GM21825 (cell line): ENCODE results near the gene SLC18B1.

Source experiments
- ATAC-seq: cut with Tn5 transposase; IDR thresholded peaks from one replicate; pipeline ENCODE4 v1.9.1; 2021; ENCODE audit warnings: mild to moderate bottlenecking, moderate library complexity; ENCODE audit not compliant: unreplicated experiment

The SLC18B1 gene

DNA sequence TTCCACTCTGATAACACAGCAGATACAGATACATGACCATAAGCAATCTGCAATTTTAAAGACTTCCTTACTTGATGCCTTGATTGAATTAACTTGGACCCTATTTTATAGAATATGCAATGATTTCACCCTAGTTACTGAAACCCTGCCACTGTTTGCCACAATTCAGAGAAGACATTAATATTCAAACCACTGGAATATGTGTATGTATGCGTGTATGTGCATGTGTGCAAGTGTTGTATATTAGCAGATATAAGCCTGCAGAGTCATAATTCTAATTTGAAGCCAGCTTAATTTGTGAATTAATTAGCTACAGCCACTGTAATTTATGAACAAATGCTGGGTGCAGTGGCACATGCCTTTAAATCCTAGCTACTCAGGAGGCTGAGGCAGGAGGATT is 50.0 kb downstream of the SLC18B1 start:
- no peak for ATAC-seq

DNA sequence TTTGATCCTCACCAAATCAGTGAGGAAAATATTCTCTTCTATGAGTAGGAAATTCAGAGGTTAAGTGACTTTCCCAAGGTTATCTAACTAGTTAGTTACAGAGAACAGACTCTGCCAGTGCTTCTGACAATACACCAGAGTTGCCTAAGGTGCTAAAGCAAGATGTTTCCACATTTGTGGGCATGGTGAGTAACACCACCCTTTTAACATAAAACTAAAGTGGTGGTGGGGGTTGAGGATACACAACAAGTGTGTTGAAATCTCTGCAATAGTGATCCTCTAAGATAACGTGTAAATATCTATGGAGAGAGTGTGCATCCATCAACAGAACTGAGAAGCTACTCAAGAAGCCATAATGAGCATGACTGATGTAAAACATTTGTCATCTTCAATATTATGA is 52.4 kb downstream of the SLC18B1 start:
- no peak for ATAC-seq

DNA sequence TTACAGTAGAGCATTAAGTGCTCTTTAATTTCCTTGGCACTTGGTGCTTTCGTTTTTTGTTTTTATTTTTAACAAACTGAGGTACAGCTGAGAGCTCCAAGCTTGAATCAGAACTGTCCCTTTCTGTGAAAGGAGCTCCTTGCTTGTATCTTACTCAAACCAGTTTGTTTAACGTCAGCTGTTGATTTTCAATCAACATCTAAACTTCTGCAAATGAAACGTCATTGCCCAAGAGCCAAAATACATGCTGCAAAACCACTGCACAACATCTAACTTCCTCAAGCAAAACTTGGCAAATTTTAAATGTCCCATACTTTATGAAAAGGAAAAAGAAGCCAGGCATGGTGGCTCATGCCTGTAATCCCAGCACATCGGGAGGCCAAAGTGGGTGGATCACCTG is 55.9 kb downstream of the SLC18B1 start:
- ATAC-seq = no peak

DNA sequence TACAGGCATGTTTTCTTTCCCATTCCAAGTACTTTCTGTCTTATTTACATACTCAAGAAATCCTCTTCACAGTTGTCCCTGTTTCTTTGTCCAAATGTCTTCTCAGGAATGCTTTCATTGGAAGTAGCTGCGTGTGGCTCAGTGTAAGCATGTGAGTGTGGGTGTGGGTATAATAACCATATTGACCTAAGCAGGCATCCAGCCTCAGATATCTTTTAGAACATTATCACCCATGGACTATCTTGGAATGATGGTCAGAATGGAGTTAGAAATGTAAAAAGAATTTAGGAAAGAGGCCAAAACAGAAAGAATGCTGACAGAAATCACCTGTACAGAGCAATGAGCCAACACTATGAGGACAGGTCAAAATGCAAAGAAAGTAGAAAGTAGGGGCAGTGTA is 57.2 kb downstream of the SLC18B1 start:
- no peak for ATAC-seq

DNA sequence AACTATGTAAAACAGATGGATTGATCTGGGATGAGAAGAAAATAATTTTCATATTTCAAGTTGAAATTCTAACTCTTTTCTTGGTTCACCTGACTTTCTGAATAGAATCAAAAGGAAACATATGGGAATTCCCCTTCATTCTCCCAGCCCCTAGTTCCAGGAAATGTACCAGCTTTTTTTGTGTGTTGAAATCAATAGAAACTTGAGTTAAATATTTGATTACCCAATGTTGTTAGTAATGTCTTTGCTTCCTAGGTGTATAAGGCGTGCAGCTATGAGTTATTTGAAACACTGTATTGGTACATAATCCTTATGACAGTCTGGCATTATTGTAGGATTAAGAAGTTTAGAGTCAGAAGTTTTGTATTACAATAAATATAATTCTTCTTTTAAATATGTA is 62.2 kb downstream of the SLC18B1 start:
- ATAC-seq = no peak

DNA sequence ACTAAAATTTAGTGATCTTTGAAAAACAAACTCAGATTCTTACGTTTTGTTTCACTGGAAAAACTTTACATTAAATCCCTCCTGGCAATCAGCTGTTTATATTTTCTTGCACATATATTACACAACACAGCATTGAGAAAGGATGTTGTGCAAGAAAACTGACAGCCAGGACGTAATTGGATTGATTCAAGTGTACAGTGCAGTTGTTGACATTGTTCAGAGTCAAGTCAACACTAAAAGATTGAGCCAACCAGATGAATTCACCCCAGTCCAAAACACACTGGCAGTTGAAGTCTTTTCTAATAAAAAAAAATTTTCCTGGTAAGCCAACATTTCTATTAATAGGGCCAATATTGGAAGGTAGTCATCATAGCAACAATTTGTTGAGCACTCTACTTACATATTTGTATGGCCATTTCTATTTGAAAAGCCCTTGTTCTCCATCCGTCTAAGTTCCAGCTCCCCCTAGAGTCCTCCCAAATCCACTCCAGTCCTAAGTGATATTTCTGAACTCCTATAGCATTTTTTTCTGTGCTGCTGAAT is 63.7 kb downstream of the SLC18B1 start:
- ATAC-seq = no peak

DNA sequence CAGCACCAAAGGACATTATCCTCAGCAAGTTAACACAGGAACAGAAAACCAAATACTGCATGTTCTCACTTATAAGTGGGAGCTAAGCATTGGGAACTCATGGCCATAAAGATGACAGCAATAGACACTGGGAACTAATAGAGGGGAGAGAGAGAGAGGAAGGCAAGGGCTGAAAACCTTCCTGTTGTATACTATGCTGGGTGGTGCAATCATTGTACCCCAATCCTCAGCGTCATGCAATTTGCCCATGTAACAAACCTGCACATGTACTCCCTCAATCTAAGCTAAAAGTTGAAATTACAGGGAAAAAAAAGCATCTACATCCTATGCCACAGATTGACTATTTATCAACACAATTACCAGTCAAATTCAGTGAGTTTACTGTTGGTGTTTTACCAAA is 64.6 kb downstream of the SLC18B1 start:
- ATAC-seq = no peak

DNA sequence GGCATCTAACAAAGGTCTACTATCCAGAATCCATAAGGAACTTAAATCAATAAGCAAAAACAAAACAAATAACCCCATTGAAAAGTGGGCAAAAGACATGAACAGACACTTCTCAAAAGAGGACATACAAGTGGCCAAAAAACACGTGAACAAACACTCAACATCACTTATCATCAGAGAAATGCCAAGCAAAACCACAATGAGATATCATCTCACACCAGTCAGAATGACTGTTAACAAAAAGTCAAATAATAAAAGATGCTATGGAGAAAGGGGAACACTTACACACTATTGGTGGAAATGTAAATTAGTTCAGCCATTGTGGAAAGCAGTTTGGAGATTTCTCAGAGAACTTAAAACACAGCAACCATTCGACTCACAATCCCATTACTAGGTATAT is 65.2 kb downstream of the SLC18B1 start:
- no peak for ATAC-seq

DNA sequence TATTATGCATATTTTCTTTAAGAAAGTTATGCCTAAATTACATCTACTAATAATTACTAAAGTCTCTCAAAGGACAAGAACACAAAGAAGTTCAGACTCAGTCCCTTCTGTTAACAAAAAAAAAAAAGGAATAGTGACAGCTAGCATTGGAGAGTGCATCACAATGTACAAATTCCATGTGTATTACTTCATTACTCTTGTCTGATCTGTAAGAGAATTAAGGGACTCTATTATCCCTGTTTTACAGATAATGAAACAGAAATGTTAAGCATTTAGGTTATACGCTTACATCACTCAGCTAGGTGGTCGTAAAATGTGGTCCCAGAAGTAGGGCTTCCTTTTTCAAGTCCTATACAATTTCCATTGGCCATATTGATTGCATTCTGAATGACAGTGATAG is 67.4 kb downstream of the SLC18B1 start:
- no peak for ATAC-seq

DNA sequence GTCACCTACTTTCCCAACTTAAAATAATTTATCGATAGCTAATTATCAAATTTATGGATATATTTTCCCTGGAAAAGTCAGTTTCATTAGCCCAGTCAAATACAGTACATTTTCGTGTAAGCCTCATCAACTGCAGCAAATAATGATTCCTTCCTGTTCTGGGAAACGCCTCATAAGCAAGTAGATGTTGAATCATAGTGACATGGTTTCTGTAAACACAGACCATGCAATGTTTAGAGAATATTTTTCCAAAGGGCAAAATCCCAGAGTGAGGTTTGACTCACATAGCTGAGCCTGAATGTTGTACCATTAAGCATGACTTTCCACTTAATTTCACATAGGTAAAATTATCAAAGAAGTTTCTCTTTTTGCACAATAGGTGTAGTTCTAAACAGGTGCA is 67.9 kb downstream of the SLC18B1 start:
- no peak for ATAC-seq

DNA sequence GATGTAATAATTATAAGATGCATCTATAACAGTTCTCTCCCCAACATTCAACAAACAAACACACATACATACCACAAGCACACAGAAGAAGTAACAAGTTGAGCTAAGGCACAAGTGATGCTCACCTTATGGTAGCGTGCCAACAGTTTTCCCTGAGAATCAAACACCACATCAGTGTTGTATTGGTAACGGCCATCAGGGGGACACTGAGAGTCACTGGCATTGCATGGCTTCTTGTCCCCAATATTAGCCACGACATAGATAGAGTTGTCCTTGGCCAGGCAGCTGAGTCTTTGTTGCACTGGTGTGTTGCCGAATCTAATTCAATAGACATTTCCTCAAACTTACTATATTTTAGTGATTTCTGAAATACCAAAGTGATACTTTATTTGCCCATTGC is 69.8 kb downstream of the SLC18B1 start:
- no peak for ATAC-seq

DNA sequence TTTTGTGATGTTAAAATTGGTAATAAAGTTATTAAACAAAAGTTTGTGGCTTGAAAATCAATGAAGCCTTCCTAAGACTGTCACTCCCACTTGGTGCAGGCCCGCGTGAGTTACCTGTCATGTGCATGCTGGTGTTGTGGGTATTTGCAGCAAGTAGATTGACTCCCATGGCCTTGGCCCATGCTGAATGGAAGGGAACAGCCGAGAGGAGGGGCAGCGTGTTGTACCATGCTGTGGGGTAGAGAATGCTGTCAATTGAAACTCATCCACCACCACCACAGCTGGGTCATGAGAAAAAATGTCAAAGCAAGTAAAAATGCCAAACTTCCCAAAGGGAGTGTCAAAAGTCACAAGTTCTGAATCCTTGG is 71.8 kb downstream of the SLC18B1 start:
- ATAC-seq = no peak

DNA sequence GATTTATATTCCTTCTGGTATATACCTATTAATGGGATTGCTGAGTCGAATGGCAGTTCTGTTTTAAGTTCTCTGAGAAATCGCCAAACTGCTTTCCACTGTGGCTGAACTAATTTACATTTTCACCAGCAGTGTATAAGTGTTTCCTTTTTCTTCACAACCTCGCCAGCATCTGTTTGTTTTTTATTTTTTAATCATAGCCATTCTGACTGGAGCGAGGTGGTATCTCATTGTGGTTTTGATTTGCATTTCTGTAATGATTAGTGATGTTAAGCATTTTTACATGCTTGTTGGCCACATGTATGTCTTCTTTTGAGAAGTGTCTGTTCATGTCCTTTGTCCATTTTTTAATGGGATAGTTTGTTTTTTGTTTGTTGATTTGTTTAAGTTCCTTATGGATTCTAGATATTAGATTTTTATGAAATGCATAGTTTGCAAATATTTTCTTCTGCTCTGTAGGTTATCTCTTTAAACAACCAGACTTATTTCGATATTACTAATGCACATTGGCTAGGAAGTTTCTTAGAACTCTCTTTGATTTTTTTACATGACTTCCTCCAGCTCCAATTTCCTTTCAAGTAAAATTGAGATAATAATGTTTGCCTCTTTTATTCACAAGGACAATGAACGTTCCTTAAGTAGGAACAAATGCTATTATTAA is 72.4 kb downstream of the SLC18B1 start:
- ATAC-seq = peak; percentile 79

DNA sequence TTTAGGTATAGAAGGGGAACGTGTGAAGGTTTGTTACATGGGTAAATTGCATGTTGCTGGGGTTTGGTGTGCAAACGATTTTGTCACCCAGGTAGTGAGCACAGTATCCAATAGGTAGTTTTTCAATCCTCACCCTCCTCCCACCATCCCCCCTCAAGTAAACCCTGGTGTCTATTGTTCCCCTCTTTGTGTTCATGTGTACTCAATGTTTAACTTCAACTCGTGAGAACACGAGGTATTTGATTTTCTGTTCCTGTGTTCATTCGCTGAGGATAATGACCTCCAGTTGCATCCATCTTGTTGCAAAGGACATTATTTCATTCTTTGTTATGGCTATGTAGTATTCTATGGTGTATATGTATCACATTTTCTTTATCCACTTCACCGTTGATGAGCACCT is 73.0 kb downstream of the SLC18B1 start:
- ATAC-seq = no peak

DNA sequence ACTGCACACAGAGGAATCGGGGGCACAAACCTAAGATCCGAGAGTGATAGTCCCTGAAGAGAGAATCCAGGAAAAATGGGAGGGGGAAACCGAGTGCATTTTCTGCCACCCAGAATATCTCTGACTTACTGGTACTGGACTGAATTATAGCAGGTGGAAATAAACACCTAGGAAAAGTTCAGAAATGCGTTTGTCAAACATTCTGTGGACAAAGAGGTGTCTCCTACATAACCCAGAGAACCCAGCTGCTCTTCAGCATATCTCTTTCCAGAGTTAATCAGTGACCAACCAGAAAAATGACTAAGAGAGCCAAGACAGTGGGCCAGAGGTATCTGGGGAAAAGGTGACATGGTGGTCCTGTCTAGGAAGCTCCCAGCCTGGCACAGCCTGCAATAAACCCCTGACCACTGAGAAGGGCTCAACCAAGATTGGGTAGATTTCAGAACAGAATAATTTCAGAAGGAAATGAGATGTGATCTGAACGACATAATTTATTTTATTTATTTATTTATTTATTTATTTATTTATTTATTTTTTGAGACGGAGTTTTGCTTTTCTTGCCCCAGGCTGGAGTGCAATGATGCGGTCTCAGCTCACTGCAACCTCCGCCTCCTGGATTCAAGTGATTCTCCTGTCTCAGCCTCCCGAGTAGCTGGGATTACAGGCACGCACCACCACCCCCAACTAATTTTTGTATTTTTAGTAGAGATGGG is 78.5 kb downstream of the SLC18B1 start:
- ATAC-seq = no peak
